ENCODE measurements around the gene DHX58. TPM values are rescaled to one million over a fixed set of nuclear protein-coding genes. Genes with fewer than 3 reads are reported as not detected.
A peak's percentile ranks its signal among the peaks of the same experiment; 100 is the strongest.

Gene DHX58
- total and polyA plus RNA-seq, 10 donors = 20.9 to 41.2 (median 25.8) TPM

DNA sequence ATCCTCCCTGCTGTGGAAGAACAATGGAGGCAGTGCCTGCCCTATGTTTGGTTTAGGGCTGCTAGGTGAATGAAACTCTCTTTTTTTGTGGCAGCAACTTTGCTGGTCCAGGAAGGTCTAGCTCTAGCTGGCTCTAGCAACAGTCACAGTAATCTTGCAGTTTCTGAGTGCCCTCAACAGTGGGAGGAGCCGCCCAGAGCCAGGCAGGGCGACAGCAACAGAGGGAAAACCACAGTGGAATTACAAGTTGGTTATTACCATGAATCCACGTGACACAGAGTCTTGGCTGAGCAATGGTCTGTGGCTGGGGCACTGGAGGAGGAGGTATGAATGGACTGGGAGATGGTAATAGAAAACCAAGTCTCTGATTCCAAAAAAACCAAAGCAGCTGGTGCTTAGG is 20.4 kb upstream of the DHX58 start:
- peak overlapping the region; percentile 49 to 90 (median 81) for H3K27ac ChIP-seq
- no peaks in the 10 kb centered on the region for H3K9me3 ChIP-seq
- no peak for TF ChIP-seq POLR2A (IDR thresholded peaks at IDR 0.05)
- no peak for TF ChIP-seq POLR2AphosphoS5 (IDR thresholded peaks at IDR 0.05)
- TF ChIP-seq, protein P1, sequence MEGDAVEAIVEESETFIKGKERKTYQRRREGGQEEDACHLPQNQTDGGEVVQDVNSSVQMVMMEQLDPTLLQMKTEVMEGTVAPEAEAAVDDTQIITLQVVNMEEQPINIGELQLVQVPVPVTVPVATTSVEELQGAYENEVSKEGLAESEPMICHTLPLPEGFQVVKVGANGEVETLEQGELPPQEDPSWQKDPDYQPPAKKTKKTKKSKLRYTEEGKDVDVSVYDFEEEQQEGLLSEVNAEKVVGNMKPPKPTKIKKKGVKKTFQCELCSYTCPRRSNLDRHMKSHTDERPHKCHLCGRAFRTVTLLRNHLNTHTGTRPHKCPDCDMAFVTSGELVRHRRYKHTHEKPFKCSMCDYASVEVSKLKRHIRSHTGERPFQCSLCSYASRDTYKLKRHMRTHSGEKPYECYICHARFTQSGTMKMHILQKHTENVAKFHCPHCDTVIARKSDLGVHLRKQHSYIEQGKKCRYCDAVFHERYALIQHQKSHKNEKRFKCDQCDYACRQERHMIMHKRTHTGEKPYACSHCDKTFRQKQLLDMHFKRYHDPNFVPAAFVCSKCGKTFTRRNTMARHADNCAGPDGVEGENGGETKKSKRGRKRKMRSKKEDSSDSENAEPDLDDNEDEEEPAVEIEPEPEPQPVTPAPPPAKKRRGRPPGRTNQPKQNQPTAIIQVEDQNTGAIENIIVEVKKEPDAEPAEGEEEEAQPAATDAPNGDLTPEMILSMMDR (IDR thresholded peaks at IDR 0.05 in 8 of 11, conservative IDR thresholded peaks at IDR 0.05 in 3 of 11) = no peak
- DNase-seq = no peak
- intact Hi-C loops (cut with DNase I; ENCODE audit: low total_unique reads) = no loop called here
- peaks cover 57 to 100% (median 92%) of the 10 kb centered on the region in 6 donors for H3K4me1 ChIP-seq
- WGBS, 5 donors = 12 to 24% (median 14%) methylated on average over 3 of the region's 3 CpGs
- peaks cover 0 to 51% (median 26%) of the 10 kb centered on the region in 6 donors for H3K36me3 ChIP-seq
- H3K27me3 ChIP-seq (replicated peaks in 1 of 7) = no peaks in the 10 kb centered on the region
- peak overlapping the region in 1 of 8 donors; percentile 26 for H3K4me3 ChIP-seq

DNA sequence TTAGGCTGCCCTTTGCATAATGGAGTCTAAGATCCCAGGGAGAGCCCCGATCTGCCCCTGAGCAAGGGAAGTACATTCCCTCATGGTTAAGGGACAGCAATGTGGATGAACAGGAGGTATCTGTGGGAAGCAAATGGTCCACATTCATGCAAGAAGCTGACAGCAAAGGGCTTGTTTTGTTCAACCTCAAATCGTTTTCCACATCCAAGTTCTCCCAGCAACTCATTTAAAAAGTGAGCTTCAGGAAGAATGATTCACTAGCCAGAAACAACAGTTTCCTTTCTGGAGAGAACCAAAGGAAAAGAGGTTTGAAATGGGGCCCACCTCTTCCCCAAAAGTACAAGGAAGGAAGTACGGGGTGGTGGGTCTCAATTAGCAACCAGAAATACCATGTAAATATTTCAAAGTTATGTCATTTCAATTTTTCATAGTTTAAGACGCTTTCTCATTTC is 19.5 kb upstream of the DHX58 start:
- no peaks in the 10 kb centered on the region for H3K9me3 ChIP-seq
- intact Hi-C loops (cut with DNase I; ENCODE audit: low total_unique reads) = no loop called here
- WGBS, 5 donors = 17 to 33% (median 24%) methylated on average over 4 of the region's 4 CpGs
- H3K27ac ChIP-seq = peak overlapping the region; percentile 51 to 90 (median 81)
- H3K27me3 ChIP-seq (replicated peaks in 1 of 7) = no peaks in the 10 kb centered on the region
- peaks cover 0 to 54% (median 35%) of the 10 kb centered on the region in 6 donors for H3K36me3 ChIP-seq
- TF ChIP-seq POLR2A (IDR thresholded peaks at IDR 0.05) = no peak
- peak in 1 of 3 donors; percentile 44 for TF ChIP-seq POLR2AphosphoS5 (IDR thresholded peaks at IDR 0.05)
- peak overlapping the region in 1 of 8 donors; percentile 26 for H3K4me3 ChIP-seq
- H3K4me1 ChIP-seq = peaks cover 57 to 95% (median 84%) of the 10 kb centered on the region in 6 donors
- DNase-seq = no peak

DNA sequence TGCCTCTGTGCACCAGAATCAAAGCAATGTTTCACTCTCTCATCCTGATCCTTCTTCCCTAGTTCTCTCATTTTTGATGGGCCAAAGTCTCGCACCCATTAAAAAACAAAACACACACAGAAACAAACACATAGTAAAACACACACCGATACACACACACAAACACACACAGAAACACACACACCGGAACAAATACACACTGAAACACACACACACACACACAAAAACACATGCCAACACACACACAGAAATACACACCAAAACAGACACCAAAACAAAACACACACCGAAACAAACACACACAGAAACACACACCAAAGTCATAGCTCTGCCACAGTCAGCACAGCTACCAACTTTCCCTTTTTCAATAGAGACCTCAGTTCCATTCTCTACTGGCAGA is 18.7 kb upstream of the DHX58 start:
- Histone ChIP-seq H3K27me3 (replicated peaks in 1 of 7) (no peaks in the 10 kb centered on the region), H3K4me1 (peaks cover 54 to 87% (median 78%) of the 10 kb centered on the region in 6 donors), H3K9me3 (no peaks in the 10 kb centered on the region), H3K36me3 (peaks cover 0 to 54% (median 43%) of the 10 kb centered on the region in 6 donors), H3K4me3 (no peak overlapping the region), H3K27ac (peak overlapping the region; percentile 55 to 90 (median 81))
- WGBS, 5 donors = 91 to 99% (median 96%) methylated on average over 4 of the region's 4 CpGs
- DNase-seq = no peak
- TF ChIP-seq POLR2A (IDR thresholded peaks at IDR 0.05) = no peak
- TF ChIP-seq, protein P1 (IDR thresholded peaks at IDR 0.05 in 8 of 11, conservative IDR thresholded peaks at IDR 0.05 in 3 of 11) = no peak
- TF ChIP-seq POLR2AphosphoS5 (IDR thresholded peaks at IDR 0.05) = no peak
- intact Hi-C loops (cut with DNase I; ENCODE audit: low total_unique reads) = no loop called here

DNA sequence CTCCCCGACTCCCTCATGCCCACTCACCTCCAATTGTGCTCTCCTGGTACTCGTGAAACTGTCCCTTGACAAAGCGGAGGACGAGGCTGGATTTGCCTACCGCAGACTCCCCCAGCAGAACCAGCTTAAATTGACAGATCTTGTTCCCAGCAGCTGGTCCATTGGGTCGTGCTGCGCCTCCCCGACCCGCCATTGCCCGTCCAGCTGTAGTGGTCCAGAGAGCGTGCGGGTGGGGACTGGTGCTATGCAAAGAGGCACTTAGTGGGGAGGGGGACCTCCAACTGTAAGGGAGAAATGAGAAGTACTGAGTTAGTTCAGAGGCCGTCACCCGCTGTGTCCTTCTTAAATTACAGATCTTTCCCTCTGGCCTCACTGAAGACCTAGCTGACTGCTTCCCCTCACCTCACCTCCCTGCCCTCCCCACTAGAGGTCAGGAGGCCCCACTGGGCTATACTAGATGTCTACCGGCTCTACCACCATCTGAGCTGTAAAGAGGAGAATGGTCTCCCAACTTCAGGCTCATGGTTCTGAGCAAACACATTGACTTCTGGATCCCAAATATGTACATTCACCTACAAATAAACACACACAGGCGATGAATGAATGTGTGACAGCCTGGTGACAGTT is 17.9 kb upstream of the DHX58 start:
- 87 to 94% (median 91%) methylated on average over 16 of the region's 16 CpGs for WGBS, 5 donors
- DNase-seq = no peak
- H3K27me3 ChIP-seq (replicated peaks in 1 of 7) = no peaks in the 10 kb centered on the region
- H3K36me3 ChIP-seq = peaks cover 0 to 60% (median 51%) of the 10 kb centered on the region in 6 donors
- peak overlapping the region; percentile 55 to 90 (median 81) for H3K27ac ChIP-seq
- H3K9me3 ChIP-seq = no peaks in the 10 kb centered on the region
- peaks cover 47 to 79% (median 69%) of the 10 kb centered on the region in 6 donors for H3K4me1 ChIP-seq
- intact Hi-C loops (cut with DNase I; ENCODE audit: low total_unique reads) = no loop called here
- TF ChIP-seq, protein P1 (IDR thresholded peaks at IDR 0.05 in 8 of 11, conservative IDR thresholded peaks at IDR 0.05 in 3 of 11) = no peak
- TF ChIP-seq POLR2AphosphoS5 (IDR thresholded peaks at IDR 0.05) (peak in 1 of 3 donors; percentile 50), POLR2A (IDR thresholded peaks at IDR 0.05) (no peak)
- no peak overlapping the region for H3K4me3 ChIP-seq

All from spleen (tissue), 11 donors.